COLO668 (cell line): ENCODE results near the gene DIO2.

ENCODE experiments used
- DNase-seq: peaks from one replicate; lab custom pipeline; 2025; ENCODE audit not compliant: unreplicated experiment; lab: John Stamatoyannopoulos, UW

DIO2 gene

DNA sequence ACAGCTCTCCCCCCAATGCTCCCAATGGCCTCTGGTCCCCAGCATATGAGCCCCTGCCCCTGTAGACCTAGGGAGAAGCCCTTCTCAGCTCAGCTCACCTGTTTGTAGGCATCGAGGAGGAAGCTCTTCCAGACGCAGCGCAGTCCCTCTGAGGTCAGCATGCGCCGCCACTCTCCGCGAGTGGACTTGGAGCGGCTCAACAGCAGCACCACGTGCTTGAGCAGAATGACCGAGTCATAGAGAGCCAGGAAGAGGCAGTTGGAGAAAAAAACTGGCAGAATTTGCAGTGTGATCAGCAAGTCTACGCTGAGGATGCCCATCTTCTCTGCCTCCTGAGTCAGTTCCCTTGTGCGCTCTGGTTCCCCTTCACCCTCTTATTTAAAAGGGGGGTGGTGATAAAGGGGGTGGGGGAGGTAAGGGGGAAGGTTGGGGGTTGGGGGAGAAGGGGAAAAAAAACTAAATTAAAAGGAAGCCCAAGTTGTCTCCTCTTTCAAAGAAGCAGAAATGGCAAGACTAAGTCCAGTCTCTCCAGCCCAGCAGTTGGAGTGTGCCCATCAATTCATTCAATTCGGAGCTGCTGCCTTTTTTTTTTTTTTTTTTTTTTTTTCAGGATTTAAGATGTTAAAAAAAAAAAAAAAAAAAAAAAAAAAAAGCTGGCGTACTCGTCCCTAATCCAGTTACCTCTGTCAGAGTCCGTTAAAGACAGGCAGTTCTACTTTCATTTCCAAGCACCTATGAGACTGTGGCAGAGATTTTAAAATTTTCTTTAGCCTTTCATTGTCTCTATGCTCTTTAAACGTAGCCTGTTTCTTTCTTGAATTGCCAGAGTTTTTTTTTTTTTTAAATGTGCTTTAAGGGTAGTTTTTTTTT, at the start of gene DIO2:
TSS of gene DIO2 (minus strand) at position 352 of the 870 bp plus-strand sequence. CDS start at position 320, 32 bp downstream.
- no peak for DNase-seq

- DNase-seq = no peak
These were observed 49.3 kb upstream of the DIO2 start for GRCh38 chr14:80260645-80261044.

- DNase-seq = no peak
These were observed 28.3 kb upstream of the DIO2 start for GRCh38 chr14:80239631-80240030.

- DNase-seq = no peak
These were observed 25.8 kb upstream of the DIO2 start for GRCh38 chr14:80237143-80237542.

GRCh38 chr14:80233470-80234089, 22.3 kb upstream of the DIO2 start:
- DNase-seq = no peak

DNA sequence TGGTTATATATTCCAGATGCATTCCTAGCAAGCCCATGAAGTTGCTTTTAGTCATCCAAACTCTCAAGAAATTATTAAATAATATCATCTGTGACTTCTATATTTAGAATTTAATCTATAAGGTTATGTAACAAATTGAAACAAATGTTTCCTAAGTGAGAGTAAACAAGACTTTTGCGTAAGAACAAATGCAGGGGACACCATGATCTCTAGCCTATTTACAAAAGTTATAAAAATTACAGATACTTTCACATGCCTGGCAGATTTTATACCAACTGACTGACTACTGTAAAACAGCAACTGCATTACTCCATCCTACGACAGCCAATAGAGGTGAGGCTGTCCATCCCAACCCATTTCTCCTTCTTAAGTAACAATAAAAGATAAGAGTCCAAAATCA, 20.4 kb upstream of the DIO2 start:
- DNase-seq = no peak

DNA sequence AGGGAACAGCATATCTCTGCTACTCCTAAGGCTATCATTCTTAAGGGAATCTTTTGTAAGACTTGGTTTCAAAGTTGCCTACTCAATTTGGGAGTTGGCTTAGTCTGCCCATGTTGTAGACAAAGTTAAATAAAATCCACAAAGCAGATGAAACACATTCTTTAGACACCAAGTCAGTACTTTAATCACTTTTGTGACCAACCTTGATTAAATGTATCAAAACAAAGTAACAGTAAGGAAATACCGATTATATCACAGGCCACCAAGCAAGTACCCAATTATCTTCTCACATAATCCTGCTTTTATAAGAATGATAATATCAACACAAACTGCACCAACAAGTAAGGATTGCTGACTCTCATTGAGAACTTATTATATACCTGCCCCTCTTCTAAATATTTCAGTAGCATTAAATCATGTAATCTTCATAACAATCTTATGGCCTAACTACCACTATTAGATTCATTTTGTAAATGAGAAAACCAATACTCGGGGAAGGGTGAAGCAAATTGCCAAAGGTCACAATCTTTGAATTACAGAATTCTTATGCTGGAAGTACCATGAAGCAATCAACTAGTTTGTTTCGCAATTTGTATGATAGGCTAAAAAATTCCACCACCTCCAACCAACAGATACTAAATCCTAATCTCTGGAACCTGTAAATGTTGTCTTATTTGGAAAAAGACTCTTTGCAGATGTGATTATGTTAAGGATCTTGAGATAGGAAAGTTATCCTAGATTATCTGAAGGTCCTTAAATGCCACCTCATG, 12.6 kb upstream of the DIO2 start:
- no peak for DNase-seq

GRCh38 chr14:80216818-80217217, 5.5 kb upstream of the DIO2 start:
- DNase-seq = no peak

DNA sequence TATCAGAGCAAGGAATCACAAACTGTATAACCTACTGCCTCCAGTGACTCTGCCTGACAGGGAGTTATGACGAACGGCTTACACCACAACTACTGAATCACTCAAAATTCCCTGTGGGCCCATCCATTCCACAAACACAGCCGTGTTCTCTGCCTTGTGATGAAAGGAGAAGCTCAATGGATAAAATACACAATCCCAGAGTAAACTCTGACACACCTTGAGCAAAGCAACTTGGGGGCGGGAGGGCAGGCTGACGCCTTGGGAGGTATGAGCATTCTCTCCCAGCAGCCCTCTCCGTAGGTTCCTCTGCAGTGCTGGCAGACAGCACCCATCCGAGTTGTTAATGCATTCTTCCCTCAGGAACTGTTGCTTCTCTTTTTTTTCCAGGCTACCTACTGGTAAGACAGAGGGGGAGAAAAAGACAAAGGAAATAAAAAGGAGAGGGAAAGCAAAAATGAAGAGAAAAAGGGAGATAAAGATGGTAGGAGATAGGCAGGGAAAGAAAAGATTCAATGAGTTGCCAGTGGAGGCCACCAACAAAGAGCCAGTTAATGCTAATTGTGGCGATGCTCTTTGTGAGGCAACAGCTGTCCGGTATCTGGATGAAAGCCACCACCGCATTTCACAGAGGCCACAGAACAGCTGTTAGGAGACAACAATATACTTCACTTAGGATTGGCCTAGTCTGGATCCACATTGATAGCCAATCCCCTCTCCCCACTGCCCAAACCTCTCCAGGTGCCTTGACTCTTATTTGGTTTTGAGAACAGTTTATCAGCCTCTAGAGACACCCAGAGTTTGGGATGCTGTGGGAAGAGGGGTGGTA, 4.7 kb upstream of the DIO2 start:
- no peak for DNase-seq

DNA sequence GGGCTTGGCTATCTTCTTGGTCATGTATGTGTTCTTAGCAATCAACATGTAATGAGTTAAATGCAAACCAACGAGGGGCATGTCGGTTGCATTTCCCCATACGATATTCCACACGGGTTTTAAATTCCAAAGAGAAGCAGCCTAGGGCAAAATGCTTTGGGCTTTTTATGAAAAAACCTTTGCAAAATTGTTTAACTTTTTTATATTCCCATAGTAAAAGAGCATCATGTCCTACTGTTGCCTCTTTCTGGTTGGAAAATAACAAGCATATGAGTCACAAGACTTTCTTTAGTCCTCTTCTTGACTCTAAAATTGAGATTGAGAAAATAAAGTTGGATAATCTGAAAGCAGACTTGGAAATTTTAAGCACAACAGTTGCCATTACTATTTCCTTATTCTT, 3.8 kb upstream of the DIO2 start:
- no peak for DNase-seq

- DNase-seq = peak; percentile 22
These were observed 2.3 kb upstream of the DIO2 start for GRCh38 chr14:80213602-80214001.

- DNase-seq = no peak
These were observed 706 bp upstream of the DIO2 start for GRCh38 chr14:80212023-80212397.

DNA sequence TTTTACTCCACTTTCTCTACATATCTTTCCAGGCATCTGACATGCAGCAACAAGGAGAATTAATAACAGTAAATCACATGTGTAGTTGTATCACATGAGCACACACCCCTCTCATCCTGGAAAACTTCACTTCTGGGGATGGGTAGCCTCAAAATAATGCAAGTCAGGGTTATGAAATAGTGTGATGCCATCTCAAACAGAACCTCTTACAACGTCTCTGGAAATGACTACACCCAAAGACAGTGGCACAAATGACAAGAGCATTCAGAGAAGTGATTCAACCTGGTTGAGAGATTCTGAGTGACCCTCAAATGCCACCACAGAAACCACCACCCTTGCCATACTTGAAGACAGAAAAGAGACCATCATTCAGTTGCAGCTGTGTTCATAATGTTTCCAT, 2.8 kb downstream of the DIO2 start:
- no peak for DNase-seq

- DNase-seq = no peak
These were observed 4.8 kb downstream of the DIO2 start for GRCh38 chr14:80206351-80207080.

DNA sequence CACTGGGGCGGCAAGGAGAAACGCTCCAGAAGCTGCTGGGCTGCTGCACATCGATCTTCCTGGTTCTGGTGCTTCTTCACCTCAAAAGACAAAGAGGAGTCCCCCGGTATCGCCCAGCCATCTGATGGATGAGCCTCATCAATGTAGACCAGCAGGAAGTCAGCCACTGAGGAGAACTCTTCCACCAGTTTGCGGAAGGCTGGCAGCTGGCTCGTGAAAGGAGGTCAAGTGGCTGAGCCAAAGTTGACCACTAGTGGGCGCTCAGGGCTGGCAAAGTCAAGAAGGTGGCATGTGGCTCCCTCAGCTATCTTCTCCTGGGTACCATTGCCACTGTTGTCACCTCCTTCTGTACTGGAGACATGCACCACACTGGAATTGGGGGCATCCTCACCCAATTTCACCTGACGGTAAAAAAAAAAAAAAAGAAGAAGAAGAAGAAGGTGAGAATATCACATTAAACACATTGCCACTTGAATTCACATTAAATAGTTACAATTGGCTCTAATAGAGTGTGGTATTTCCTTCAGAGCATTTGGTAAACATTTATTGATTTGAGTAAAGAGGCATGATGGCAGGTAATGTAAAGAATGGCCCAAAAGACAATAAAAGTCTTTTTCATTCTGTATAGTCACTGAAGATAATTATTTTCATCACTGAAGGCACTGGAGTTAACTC, 8.3 kb downstream of the DIO2 start:
- DNase-seq = peak; percentile 51

GRCh38 chr14:80200093-80200492, 11.2 kb downstream of the DIO2 start:
- DNase-seq = no peak

DNA sequence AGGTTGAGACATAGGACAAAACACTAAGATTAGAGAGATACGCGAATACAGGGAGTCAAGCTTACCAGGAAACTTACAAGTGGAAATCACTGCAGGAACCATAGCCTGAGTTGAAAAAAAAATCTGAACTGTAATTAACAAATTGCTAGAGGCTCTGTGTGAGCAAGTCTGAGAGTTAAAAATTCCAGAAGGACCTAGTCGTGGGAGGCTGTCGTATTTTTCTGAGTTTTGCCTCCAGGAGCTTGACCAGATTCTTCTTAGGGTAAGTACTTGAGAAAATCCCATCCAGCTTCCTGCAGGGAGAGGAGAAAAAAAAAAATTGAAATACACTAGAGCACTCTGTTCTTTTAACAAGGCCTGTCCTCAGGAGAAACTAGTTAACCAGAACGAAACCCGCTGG, 22.7 kb downstream of the DIO2 start:
- DNase-seq = no peak

GRCh38 chr14:80186301-80186800, 25.0 kb downstream of the DIO2 start:
- DNase-seq = no peak

DNA sequence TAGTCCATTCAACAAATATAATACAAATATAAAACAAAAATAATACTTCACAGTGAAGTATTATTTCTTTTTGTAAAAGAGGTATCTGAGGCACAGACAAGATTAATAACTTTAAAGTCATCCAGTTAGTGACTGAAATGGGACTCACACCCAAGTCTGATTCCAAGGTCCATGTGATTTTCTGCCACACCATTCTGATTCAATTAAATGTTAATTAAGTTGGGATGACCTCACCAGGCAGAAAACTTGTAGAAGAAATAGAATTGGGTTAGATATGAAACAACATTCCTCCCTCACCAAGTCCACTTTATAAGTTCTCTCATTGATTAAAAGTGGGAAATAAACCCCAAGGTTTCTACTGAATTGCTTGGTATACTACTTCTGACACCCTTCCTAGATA, 34.4 kb downstream of the DIO2 start:
- DNase-seq = no peak
